ENCODE results near the gene ACAP2. TPM values are rescaled to one million over a fixed set of nuclear protein-coding genes. Genes with fewer than 3 reads are reported as not detected.

The ACAP2 gene
- polyA plus RNA-seq, 1 donor from 2014 or later = 88.7 TPM

GRCh38 chr3:195224980-195225580 lies 217.7 kb downstream of the ACAP2 start:
- no peak overlapping the region for H3K27ac ChIP-seq (ENCODE audit: low read length)

More at GRCh38 chr3:195224980-195225580, 217.7 kb downstream of the ACAP2 start:
- Histone ChIP-seq H3K27me3 (ENCODE audit: insufficient read depth, low read depth, low read length) (no peaks in the 10 kb centered on the region), H3F3A (ENCODE audit: insufficient read depth, low read length, poor library complexity, severe bottlenecking) (no peaks in the 10 kb centered on the region), H3K4me3 (ENCODE audit: low read length) (no peak overlapping the region), H2AFZ (ENCODE audit: low read depth, low read length) (no peak overlapping the region), H3K9me3 (ENCODE audit: low read length) (no peaks in the 10 kb centered on the region), H3K9me2 (ENCODE audit: insufficient read depth, low read length) (no peaks in the 10 kb centered on the region), H4K20me1 (ENCODE audit: insufficient read depth) (no peaks in the 10 kb centered on the region), H3K36me3 (ENCODE audit: insufficient read depth, low read length) (no peaks in the 10 kb centered on the region), H3K9ac (ENCODE audit: low read length) (no peak overlapping the region), H3K4me2 (ENCODE audit: low read length) (no peak overlapping the region), H3K79me2 (replicated peaks; ENCODE audit: insufficient read depth, low read length) (no peaks in the 10 kb centered on the region)
- TF ChIP-seq REST (IDR thresholded peaks at IDR 0.05; ENCODE audit: borderline replicate concordance) (no peak), CTCF (IDR thresholded peaks at IDR 0.05; ENCODE audit: poor library complexity, severe bottlenecking) (no peak), EZH2 (IDR thresholded peaks at IDR 0.05; ENCODE audit: borderline replicate concordance, insufficient read depth, low read length, poor library complexity, severe bottlenecking) (no peak), EP300 (conservative IDR thresholded peaks at IDR 0.05; ENCODE audit: poor library complexity, severe bottlenecking) (no peak), POLR2AphosphoS5 (IDR thresholded peaks at IDR 0.05) (no peak), MXI1 (conservative IDR thresholded peaks at IDR 0.05; ENCODE audit: poor library complexity, severe bottlenecking) (no peak)

Small RNA genes within 50 kb of the gene (small RNA-seq; reads per million reads assigned to genes)
- 0 to 1.2 (median 0) reads per million in 3 experiments for gene RF00019

Other genes starting within 250 kb of the ACAP2 start
- 25.4 and 29.7 TPM in 2 replicates for gene XXYLT1, start 171.9 kb downstream of the ACAP2 start, polyA plus RNA-seq
- 96.8 and 113 TPM in 2 replicates for gene PPP1R2, start 100.3 kb upstream of the ACAP2 start, polyA plus RNA-seq
- not detected in 2 replicates for gene APOD, start 140.9 kb upstream of the ACAP2 start, polyA plus RNA-seq